Measurements from ENCODE around the gene ZNF79.

The ZNF79 gene

GRCh38 chr9:127392166-127392565, 32.0 kb upstream of the ZNF79 start:
- no peak overlapping the region for H3K4me3 ChIP-seq (ENCODE audit: low read depth, low read length)
- no peak for TF ChIP-seq CTCF (IDR thresholded peaks at IDR 0.05; ENCODE audit: insufficient read depth, low read depth, low read length, missing control alignments)
- no peak for DNase-seq (ENCODE audit: low read depth)

- DNase-seq (ENCODE audit: low read depth): no peak
- no peak overlapping the region for H3K4me3 ChIP-seq (ENCODE audit: low read depth, low read length)
- no peak for TF ChIP-seq CTCF (IDR thresholded peaks at IDR 0.05; ENCODE audit: insufficient read depth, low read depth, low read length, missing control alignments)
Observed at GRCh38 chr9:127392976-127393375, 31.2 kb upstream of the ZNF79 start.

GRCh38 chr9:127393645-127394044, 30.5 kb upstream of the ZNF79 start:
- DNase-seq (ENCODE audit: low read depth): no peak
- no peak overlapping the region for H3K4me3 ChIP-seq (ENCODE audit: low read depth, low read length)
- TF ChIP-seq CTCF (IDR thresholded peaks at IDR 0.05; ENCODE audit: insufficient read depth, low read depth, low read length, missing control alignments): no peak

GRCh38 chr9:127395497-127396252, 28.5 kb upstream of the ZNF79 start:
- TF ChIP-seq CTCF (IDR thresholded peaks at IDR 0.05; ENCODE audit: insufficient read depth, low read depth, low read length, missing control alignments): no peak
- DNase-seq (ENCODE audit: low read depth): no peak
- H3K4me3 ChIP-seq (ENCODE audit: low read depth, low read length): peak overlapping the region; percentile 69; the same call in 1 of the 2 replicates

- DNase-seq (ENCODE audit: low read depth): no peak
- no peak for TF ChIP-seq CTCF (IDR thresholded peaks at IDR 0.05; ENCODE audit: insufficient read depth, low read depth, low read length, missing control alignments)
- H3K4me3 ChIP-seq (ENCODE audit: low read depth, low read length): peak overlapping the region; percentile 69
Observed at GRCh38 chr9:127396253-127396807, 27.9 kb upstream of the ZNF79 start.

- peak; percentile 14 for TF ChIP-seq CTCF (IDR thresholded peaks at IDR 0.05; ENCODE audit: insufficient read depth, low read depth, low read length, missing control alignments)
- H3K4me3 ChIP-seq (ENCODE audit: low read depth, low read length): peak within 1 kb of the TSS; percentile 69
- DNase-seq (ENCODE audit: low read depth): peak; percentile 100
Observed at GRCh38 chr9:127396808-127397645, 27.2 kb upstream of the ZNF79 start, which contains the start of gene SLC2A8. Gene SLC2A8, plus strand, starts transcription at chr9:127397169. Its CDS starts 62 bp downstream, at chr9:127397231.

Measured in GM12865 (cell line).